GM21528 (cell line): ENCODE measurements around the gene GPC3.
"Not testable (repeated sequence)": the region's sequence is repeated elsewhere in the genome, so short reads cannot be mapped to it uniquely, and the experiment has no call there.

Experiments
- ATAC-seq: cut with Tn5 transposase; IDR thresholded peaks from one replicate; pipeline ENCODE4 v1.9.1; 2021; ENCODE audit warnings: mild to moderate bottlenecking, moderate library complexity; ENCODE audit not compliant: unreplicated experiment, low FRiP score

The GPC3 gene

DNA sequence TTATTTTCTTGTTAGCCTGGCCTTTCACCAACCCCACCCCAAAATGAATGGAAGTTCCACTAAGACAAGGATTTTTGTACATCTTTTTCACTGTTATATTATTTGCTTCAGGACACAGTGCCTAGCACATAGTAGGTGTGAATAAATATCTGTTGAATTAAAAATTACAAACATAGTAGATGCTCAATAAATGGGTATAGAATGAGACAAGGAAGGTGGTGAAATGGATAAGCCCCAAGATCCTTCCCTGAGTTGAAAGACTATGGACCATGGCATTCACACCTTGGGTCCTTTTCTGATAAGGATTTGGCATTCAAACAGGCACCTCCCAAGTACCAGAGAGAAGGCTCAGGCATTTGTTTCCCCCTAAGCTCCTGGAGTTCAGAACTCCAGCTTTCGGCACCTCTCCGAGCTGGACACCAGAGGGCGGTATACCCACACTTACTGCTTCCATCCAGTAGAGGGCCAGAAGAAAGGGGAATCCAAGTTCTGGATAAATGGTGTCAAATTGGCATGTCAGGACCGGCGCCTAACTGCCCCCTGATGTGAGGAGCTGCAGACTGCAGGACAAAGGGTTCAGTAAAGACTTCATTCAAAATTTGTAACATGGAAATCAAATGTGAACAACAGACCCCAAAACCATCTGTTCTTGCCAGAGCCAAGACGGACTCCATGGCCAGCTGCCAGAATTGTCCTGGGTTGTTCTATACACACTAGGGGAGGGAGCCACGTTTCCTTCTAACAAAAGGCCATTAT, 193.0 kb downstream of the GPC3 start:
- no peak for ATAC-seq

DNA sequence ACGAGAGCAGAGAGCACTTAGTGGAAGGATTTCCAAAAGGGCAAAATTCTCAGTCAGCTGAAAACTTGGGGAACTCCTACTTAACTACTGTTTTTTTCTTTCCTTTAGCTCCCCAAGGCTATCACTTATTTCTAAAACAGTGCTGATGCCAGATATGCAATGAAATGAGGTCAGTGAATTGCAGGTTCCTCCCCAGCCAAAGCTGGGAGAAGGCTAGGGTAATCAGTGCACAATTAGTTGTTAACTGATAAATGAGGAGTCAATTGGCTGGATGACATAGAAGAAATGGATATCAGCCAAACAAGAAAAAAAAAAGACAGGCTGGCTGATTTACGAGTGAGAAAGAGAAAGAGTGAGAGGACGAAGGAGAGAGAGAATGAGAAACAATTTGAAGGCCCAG, 195.6 kb downstream of the GPC3 start:
- ATAC-seq = no peak

DNA sequence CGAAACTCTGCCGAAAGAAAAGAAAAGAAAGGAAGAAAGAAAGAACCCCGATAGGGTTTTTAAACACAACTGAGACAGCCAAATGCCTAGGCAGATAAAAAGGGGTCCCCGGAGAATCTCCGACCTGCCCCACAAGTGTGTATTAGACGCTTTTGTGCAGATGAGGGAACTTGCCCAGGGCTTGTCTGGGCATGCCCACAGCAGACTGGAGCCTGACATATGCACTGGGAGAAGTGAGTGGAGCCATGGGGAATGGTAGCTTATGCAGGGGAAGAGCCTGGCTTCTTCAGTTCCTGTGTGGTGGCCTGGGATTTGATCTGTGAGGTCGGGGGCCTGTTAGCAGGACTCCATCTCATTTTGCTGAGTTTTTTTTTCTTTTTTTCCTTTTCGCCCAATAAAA, 199.0 kb downstream of the GPC3 start:
- no peak for ATAC-seq

DNA sequence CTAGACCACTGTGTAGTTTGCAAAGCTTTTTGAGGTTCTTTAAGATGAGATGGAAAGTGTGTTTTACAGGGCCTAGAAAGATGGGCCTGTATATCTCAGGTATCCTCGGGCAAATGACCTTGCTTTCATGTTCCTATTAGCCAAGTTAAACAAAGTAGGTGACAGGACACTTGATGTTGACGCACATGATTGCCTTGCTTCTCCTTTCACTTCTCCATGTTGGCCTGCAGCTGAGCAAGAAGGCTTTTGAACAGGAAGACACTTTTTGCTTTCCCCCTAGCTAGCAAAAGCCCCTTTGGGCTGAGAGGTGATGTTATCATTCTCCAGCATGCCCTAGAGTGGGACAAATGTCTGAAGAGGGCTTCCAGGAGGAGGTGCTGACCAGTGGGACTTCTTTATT, 202.1 kb downstream of the GPC3 start:
- peak; percentile 74 for ATAC-seq

DNA sequence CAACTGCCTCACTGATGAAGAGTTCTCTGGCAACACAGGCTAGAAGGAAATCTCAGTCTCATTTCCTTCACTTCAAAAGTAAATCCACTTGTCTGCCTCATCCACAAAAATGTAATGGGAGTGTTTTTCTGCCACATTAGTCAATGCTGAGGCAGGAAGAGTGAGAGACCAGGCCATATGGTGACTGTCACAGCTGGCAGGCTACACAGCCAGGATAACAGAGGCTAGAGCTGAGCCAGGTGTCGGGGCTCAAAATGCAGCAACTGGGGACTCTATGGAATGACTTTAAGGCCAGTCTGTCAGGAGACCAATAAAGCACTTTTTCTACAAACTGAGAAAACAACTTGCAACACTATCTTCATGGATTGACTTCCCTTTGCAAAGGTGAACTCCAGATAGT, 204.2 kb downstream of the GPC3 start:
- no peak for ATAC-seq

DNA sequence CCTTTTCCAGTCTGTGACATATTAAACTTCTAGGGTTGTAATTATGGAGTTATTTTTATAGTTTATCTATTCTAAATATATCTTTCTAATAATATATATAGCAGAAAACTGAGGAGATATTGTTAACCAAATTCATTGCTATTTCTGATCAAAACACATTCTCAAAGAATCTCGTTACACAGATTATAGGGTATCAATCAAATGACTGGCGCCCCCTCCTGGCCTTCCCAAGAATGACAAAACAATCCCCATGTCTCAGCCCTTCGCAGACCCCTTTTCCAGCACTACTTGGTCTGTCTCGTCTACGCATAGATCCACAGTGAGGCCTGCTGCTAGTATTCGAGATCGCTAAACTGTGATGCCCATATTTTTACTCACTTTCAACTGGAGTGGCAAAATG, 209.3 kb downstream of the GPC3 start:
- no peak for ATAC-seq

DNA sequence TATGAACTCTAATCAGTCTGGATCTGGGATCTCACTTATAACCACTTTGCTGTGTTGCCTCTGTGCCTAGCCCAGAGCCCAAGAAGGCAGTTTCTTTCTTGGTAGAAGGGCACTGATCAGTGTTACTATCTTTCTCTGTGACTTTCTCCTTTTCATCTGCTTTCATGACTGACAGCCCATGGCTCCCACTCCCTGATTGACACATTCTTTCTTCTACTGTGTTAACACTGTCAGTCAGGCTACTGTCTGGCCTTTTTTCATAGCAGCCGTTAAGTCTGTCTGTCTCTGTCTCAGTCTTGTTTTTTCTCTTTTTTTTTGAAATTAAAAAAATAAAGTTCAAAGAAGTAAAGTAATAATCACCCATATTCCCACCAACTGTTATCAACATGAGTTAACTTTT, 210.6 kb downstream of the GPC3 start:
- no peak for ATAC-seq

DNA sequence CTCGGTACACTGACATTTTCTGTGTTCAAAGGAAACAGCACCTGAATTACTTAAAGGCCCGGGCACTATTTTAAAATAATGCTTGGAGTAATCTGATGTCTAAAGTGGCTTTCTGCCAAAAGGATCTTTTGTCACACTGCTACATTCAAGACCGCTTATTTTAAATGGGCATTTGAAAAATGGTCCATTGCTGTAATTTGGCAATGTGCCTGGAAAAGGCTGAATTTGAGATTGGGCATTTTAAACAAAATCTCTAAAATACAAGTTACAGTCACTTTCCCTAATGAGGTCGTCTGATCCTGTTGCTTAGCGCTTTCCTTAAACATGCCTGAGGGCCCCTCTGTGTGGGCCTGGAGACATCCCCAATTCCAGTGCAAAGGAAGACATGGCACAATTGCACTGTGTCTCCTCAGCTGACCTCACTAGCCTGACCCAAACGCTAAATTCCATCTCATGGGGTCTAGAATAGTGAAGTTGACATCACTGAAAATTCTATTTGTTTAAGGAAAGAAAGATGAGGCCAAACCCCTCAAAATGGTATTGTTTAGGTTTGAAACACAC, 214.2 kb downstream of the GPC3 start:
- ATAC-seq = no peak

DNA sequence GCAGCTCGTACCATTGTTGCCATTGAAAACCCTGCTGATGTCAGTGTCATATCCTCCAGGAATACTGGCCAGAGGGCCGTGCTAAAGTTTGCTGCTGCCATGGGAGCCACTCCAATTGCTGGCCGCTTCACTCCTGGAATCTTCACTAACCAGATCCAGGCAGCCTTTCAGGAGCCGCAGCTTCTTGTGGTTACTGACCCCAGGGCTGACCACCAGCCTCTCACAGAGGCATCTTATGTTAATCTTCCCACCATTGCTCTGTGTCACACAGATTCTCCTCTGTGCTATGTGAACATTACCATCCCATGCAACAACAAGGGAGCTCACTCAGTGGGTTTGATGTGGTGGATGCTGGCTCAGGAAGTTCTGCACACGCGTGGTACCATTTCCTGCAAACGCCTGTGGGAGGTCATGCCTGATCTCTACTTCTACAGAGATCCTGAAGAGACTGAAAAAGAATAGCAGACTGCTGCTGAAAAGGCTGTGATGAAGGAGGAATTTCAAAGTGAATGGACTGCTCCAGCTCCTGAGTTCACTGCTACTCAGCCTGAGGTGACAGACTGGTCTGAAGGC, 222.3 kb downstream of the GPC3 start:
- ATAC-seq = not testable (repeated sequence)

DNA sequence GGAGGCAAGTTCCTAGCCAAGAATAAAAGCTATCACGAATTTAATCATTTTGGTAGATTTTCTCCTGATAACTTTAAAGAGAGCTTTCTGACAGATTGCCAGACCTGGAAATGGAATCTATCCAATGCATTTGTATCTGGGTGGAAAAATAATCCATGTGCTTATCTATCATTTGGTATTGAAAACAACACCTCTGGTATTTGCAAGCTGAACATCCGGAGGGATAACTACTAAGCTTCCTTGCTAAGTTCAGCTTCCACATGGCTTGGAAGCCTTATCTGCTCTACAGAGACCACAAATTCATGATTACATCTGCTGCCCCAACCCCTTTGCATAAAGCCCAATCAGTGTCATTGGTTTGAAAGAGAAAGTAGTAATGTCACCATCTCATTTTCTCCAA, 230.7 kb downstream of the GPC3 start:
- no peak for ATAC-seq

DNA sequence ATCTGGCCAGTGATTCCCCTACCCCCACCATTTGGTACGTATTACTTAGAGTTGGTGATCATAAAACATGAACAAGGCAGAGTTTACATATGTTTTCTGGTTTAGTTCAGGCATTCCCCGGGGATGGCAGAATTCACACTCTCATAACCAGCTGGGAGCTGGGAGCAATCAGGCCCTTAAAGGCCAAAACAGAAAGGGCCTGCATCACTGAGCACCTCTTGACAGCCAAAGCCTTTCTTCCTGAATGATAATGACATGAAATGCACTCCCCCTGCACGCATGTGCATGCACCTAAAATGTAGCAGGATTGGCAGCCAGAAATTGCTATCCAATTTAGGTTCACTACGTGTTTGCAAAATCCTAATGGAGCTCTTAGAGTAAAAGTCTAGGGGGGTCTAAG, 235.4 kb downstream of the GPC3 start:
- no peak for ATAC-seq

DNA sequence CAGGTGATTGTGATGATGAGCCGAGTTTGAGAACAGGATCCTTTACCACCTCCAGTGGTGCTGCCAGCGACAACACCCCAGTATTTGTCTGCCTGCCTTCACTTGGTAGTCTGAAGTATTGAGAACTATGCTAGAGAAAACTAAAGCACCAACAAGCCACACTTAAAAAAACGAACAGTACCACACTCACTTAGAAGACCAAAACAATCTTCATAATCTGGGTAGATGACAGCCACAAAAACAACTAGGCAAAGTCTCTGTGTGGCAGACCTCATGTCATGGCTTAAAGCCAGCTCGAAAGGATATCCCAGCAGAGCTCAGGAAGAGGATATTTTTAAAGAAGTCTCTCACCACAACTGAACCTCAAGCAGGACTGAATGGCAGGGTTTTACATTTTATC, 236.0 kb downstream of the GPC3 start:
- ATAC-seq = no peak

DNA sequence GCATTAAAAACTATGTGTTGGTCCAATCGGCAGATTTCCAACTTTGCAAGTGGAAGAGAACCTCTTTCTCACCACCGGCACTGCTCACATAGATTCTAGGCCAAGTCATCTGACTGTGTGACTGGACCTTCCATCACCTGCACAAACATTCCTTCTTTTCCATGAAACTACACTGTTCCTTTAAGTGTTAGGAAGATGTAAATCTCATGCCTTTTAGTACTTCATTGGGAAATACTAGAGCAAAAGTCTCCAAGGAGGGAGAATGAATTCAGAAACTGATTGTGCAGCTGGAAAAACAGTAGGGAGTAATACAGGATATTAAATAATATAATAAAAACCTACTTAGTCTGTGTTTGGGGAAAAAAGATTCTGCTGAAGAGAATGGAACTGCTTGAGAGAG, 238.2 kb downstream of the GPC3 start:
- ATAC-seq = no peak

DNA sequence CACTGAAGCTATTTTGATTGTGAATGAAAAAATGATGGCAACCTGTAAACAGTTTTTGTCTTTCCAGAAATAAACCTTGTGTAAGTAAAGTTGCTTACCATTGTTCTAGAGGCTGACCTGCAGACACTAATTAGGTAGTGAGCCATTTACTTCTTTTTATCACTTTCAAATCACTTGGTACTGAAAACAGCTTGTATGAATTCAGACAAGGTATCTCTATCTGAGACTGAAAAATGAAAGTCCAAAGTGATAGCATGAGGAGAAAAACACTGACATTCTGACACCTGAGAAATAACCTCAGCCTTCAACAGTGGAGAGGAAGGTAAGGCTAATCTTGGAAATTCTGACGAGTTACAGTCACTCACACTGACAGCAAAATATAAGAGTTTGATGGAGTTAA, 238.8 kb downstream of the GPC3 start:
- ATAC-seq = no peak

DNA sequence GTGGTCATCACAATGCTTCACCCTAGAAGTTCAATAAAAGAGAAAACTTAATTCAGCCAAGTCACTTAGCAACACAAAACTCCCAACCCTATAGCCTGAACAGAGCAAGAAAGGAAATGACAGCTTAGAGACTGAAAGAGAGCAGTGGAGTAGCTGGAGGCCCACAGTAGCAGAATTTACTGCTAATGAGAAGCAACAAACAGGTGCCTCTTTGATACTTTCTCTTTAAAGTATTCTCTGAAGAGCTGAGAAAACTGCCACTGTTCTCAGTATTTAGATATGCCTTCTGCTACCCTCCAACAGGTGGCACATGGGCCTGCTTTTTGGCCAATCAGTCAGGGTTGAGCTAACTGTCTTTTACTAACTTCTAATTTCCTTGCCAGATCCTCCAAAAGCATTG, 240.0 kb downstream of the GPC3 start:
- no peak for ATAC-seq

DNA sequence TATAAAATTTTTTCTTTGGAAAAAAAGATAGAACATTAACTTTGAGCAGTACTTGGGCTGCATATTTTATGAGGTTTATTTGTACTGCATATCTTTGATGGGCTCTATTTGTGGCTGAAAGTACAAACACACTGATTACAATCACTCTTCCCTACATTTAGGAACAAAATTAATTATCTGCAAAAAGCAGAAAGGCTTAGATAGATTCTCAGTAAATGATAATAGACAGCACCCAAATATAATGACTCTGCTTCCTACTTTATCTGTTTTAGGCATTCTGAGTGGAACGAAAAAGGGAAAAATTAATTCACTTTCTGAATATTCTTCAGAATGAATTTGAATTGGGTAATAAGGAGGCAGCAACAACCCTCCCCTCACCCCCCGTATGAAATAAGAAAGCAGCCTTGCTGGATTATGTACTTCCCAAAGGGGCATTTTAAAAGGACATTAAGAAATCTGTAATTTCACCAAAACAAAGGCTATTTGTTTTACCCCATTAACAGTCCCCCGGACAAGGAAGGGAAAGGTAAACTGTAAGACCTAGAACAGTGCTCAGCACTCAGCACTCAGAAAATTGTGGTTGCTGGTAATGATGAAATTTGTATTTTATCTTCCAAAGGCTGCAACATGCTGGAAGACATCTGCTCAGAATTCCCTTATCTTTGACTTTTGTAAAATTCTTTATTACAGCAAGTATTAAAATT, 242.6 kb downstream of the GPC3 start:
- ATAC-seq = no peak

DNA sequence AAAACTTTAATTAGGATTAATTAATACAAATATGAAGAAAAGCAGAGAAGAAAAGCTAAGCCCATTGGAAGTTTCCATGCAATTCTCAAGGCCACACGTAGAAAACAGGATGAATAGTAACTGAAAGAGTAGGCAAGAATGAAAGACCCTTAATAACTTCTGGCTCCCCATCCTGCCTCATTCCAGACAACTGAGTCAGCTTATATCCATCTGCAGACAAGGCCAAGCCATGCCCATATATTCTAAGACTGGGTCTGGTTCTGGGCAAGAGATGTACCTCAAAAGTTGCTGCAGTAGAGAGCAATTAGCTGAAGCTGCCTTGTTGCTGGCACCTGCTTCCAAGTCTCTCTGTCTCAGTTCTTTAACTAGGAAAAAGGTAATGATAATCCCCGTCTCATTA, 244.1 kb downstream of the GPC3 start:
- no peak for ATAC-seq

DNA sequence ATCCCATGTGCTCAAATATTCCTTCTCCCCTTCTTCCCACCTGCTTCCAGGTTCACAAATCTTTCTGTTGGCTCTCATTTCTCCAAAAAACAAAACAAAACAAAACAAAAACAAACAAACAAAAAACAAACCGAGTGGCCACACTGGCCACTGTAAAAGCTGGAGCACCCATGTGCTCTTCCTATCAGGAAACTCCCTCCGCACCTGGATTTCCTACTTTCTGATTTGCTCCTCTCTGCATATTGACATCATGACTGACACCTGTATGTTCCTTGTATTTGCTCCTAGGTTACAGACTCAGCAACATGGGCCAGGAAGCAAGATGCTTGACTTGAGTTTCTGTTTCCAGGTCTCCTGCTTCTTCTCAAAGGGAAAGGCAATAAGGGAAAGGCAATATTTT, 258.8 kb downstream of the GPC3 start:
- no peak for ATAC-seq

DNA sequence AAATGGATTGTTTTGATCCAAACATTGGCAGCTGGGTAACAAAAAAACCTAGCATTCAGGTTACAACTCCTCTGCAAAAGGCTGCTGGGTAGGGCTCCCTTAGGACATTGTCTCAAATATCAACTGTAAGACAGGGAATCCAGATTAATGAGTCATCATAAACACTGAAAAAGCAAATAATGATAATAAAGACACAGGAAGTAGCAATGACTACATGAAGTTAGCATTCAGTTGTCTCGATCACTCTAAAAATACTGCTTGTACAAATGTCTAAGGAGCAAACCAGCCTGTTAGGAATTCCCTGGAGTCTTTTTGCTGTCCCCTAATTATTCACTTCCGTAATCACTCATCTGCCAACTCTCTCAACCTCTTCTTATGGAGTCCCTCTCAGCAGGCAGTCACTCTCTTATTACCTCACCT, 259.2 kb downstream of the GPC3 start:
- no peak for ATAC-seq

DNA sequence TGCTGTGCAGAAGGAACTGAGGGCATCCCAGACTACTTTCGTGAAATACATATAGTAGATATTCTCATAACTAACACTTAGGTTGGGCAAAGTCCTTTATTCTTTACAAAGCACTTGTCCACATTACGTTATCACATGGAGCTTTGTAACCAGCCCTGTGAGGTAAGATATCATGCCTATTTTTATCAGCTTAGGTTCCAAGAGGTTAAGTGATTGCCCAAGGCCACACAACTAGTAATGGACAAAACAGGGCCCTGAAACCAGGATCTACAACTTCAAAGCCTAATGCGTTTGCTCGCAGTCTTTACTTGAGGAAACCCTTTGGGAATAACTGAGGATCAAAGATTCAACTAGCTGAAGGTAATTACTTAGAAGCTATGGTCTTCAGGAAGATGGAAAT, 261.5 kb downstream of the GPC3 start:
- no peak for ATAC-seq

DNA sequence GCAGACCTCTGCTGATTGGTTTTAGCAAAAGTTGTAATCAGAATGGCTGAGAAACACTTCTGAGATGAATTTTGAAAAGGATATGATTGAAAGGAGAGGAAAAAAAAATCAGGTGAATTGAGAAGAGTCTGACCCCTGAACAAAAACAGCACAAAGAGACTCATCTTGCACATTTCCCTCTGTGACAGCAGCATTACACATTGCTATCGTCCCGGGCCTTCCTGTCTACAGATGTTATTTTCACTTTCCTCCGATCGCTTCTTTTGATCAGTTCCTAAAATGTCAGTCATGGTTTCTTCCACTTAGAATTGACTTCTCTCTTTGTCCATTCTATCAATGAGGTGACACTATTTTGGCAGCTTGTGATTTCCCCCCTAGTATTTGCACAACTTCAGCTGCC, 262.6 kb downstream of the GPC3 start:
- no peak for ATAC-seq

DNA sequence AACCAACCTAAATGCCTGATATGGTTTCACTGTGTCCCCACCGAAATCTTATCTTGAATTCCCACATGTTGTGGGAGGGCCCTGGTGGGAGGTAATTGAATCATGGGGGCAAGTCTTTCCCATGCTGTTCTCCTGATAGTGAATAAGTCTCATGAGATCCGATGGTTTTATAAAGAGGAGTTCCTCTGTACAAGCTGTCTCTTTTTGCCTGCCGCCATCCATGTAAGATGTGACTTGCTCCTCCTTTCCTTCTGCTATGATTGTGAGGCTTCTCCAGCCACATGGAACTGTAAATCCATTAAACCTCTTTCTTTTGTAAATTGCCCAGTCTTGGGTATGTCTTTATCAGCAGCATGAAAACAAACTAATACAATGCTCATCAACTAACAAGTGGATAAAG, 265.1 kb downstream of the GPC3 start:
- ATAC-seq = not testable (repeated sequence)
